Stomach smooth muscle (tissue), 2 donors: ENCODE measurements around the gene ZDHHC19.
"Not testable (repeated sequence)": the region's sequence is repeated elsewhere in the genome, so short reads cannot be mapped to it uniquely, and the experiment has no call there.

ENCODE experiments used
- H3K27ac ChIP-seq: one replicate; pipeline ENCODE4 v1.7.0; 2013; ENCODE audit warnings: mild to moderate bottlenecking, low read length, inconsistent platforms
- H3K27me3 ChIP-seq, 2 donors: one replicate each; pipeline ENCODE4 v1.7.0; 2013; ENCODE audit warnings: low read length in 2 of 2; ENCODE audit not compliant: insufficient read depth in 2 of 2, control insufficient read depth in 1 of 2
- H3K36me3 ChIP-seq, 2 donors: one replicate each; pipeline ENCODE4 v1.7.0; 2013; ENCODE audit warnings: low read length in 2 of 2; ENCODE audit not compliant: control insufficient read depth in 2 of 2, insufficient read depth in 2 of 2
- H3K4me1 ChIP-seq: one replicate; pipeline ENCODE4 v1.7.0; 2013; ENCODE audit warnings: low read length; ENCODE audit not compliant: control insufficient read depth, insufficient read depth
- H3K4me3 ChIP-seq, 2 donors: one replicate each; pipeline ENCODE4 v1.7.0; 2013; ENCODE audit warnings: low read length in 2 of 2
- H3K9ac ChIP-seq, 2 donors: one replicate each; pipeline ENCODE4 v1.7.0; 2013; ENCODE audit warnings: low read length in 2 of 2, mild to moderate bottlenecking in 1 of 2
- H3K9me3 ChIP-seq, 2 donors: one replicate each; pipeline ENCODE4 v1.7.0; 2013; ENCODE audit warnings: low read length in 2 of 2; ENCODE audit not compliant: control insufficient read depth in 2 of 2
- donor health status: healthy.
- donor health status: Pancreatic carcinoma.

Gene ZDHHC19

DNA sequence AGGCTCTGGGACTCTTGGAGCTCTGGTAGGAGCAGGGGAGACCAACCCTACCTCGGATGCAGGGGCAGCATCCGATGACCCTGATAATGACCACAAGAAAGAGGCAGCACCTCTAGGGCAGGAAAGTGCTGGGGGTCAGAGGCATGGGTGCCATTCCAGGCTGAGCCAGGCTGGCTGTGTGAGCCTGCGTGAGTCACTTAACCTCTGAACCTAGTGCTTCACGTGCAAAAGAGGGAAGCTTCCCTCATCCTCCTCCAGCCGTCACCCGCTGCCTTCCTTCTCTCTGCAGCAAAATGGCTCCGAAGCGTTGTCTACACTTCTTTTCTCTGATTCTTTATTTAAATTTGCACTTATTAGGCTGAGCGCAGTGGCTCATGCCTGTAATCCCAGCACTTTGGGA lies 35.5 kb downstream of the ZDHHC19 start:
- Histone ChIP-seq H3K27ac (no peak overlapping the region), H3K4me1 (no peaks in the 10 kb centered on the region), H3K9ac (no peak overlapping the region), H3K27me3 (no peaks in the 10 kb centered on the region), H3K36me3 (no peaks in the 10 kb centered on the region), H3K9me3 (no peaks in the 10 kb centered on the region), H3K4me3 (no peak overlapping the region)

DNA sequence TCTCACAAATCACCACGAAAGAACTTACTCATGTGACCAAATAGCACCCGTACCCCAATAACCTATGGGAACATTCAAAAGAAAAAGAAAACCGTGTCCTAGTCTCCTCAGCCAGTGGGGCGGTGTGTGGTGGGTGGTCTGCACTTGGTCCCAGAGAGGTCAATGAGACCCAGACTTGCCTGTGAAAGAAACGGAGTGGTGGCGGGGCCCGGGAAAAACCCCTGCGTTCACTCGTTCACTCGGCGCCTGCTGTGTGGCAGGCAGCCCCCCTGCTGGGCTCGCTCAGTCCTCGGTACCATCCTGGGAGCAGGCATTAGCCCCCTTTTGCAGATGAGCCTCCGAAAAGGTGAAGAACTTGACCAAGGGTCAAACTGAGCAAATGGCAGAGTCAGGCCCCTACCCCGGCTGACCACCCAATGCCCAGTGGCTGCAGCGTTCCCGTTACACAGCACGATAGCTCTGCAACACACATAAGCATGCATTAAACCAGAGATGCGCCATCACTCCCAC lies 36.0 kb downstream of the ZDHHC19 start:
- H3K4me3 ChIP-seq, result no peak overlapping the region
- H3K36me3 ChIP-seq, result no peaks in the 10 kb centered on the region
- H3K27me3 ChIP-seq, result no peaks in the 10 kb centered on the region
- H3K9me3 ChIP-seq, result no peaks in the 10 kb centered on the region
- H3K4me1 ChIP-seq, result no peaks in the 10 kb centered on the region
- H3K27ac ChIP-seq, result no peak overlapping the region
- H3K9ac ChIP-seq, result no peak overlapping the region

DNA sequence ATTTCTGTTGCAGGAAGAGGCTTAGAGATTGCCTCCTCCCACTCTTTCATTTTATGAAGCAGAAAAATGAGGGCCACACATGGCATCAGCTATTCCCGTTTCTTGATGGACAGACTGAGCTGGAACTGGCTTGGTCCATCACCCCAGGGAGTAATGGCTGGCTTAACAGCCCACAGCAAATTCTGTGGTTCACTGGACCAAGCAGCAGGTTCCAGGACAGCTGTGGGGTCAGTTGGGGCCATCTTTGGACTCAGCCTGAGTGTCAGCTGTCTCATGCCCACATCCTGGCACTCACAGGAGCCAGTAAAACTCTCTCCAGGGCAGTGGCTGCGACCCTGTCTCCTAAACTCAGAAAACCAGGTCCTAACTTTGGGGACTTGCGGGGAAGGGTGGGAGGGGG lies 36.5 kb downstream of the ZDHHC19 start:
- Histone ChIP-seq H3K4me1 (no peaks in the 10 kb centered on the region), H3K9ac (no peak overlapping the region), H3K27me3 (no peaks in the 10 kb centered on the region), H3K9me3 (no peaks in the 10 kb centered on the region), H3K36me3 (no peaks in the 10 kb centered on the region), H3K27ac (no peak overlapping the region), H3K4me3 (no peak overlapping the region)

GRCh38 chr3:196170296-196170695 lies 40.9 kb downstream of the ZDHHC19 start:
- H3K27me3 ChIP-seq, H3K9me3 ChIP-seq, H3K27ac ChIP-seq, H3K9ac ChIP-seq, H3K4me1 ChIP-seq, H3K36me3 ChIP-seq, H3K4me3 ChIP-seq: not testable (repeated sequence)

- Histone ChIP-seq H3K27ac (no peak overlapping the region), H3K9me3 (no peaks in the 10 kb centered on the region), H3K9ac (no peak overlapping the region), H3K36me3 (no peaks in the 10 kb centered on the region), H3K4me1 (no peaks in the 10 kb centered on the region), H3K27me3 (no peaks in the 10 kb centered on the region), H3K4me3 (no peak overlapping the region)
Observed at GRCh38 chr3:196169836-196170240, 41.4 kb downstream of the ZDHHC19 start.

DNA sequence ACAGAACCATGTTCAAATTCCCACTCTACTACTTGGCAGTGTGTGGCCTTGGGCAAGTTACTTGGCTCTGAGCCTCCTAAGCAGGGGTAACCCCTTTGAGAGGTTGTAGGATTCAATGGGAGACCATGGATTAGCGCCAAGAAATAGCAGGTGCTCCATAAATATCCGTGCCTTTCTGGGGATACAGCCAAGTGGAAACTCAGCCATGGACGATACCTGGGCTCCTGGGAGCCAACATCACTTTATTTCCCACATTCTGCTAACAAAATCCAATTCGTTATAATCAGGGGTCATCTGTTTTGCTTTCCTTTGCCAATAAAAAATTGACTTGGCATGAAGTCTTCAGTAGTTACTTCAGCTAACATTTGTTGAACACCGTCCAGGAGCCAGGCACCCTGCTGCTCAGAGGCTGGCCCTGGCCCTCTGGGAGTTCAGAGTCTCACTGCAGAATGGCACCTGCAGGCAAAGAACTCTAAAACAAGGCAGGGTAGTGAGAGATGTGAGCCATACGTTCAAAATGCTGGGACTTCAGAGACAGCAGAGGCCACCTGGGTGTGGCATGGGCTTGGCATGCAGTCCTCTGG lies 42.3 kb downstream of the ZDHHC19 start:
- H3K27ac ChIP-seq, result no peak overlapping the region
- no peaks in the 10 kb centered on the region for H3K36me3 ChIP-seq
- no peaks in the 10 kb centered on the region for H3K4me1 ChIP-seq
- no peaks in the 10 kb centered on the region for H3K9me3 ChIP-seq
- no peaks in the 10 kb centered on the region for H3K27me3 ChIP-seq
- no peak overlapping the region for H3K9ac ChIP-seq
- H3K4me3 ChIP-seq, result no peak overlapping the region

- H3K36me3 ChIP-seq, result no peaks in the 10 kb centered on the region
- H3K27me3 ChIP-seq, result no peaks in the 10 kb centered on the region
- H3K27ac ChIP-seq, result no peak overlapping the region
- H3K9ac ChIP-seq, result no peak overlapping the region
- no peaks in the 10 kb centered on the region for H3K4me1 ChIP-seq
- H3K9me3 ChIP-seq, result no peaks in the 10 kb centered on the region
- H3K4me3 ChIP-seq, result no peak overlapping the region
Observed at GRCh38 chr3:196166741-196167140, 44.5 kb downstream of the ZDHHC19 start.

DNA sequence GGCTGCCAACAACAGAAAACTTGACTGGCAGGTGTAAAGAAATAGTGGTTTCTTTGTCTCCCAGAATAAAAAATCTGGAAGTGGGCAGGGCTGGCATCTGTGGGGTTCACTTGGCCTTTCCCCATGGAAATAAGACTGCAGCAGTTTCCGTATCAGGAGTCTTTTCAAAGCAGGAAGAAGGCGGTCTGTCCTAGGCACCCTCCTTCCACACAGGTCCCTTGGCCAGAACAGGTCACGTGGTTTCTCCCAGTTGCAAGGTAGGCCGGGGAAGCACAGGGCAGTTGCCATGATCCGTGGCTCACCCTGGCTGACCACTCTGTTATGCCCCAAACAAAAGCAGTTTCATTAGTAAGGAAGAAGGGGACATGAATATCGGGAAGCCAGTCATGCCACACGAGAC lies 45.4 kb downstream of the ZDHHC19 start:
- Histone ChIP-seq H3K9me3 (no peaks in the 10 kb centered on the region), H3K9ac (no peak overlapping the region), H3K4me1 (no peaks in the 10 kb centered on the region), H3K4me3 (no peak overlapping the region), H3K36me3 (no peaks in the 10 kb centered on the region), H3K27ac (no peak overlapping the region), H3K27me3 (no peaks in the 10 kb centered on the region)

DNA sequence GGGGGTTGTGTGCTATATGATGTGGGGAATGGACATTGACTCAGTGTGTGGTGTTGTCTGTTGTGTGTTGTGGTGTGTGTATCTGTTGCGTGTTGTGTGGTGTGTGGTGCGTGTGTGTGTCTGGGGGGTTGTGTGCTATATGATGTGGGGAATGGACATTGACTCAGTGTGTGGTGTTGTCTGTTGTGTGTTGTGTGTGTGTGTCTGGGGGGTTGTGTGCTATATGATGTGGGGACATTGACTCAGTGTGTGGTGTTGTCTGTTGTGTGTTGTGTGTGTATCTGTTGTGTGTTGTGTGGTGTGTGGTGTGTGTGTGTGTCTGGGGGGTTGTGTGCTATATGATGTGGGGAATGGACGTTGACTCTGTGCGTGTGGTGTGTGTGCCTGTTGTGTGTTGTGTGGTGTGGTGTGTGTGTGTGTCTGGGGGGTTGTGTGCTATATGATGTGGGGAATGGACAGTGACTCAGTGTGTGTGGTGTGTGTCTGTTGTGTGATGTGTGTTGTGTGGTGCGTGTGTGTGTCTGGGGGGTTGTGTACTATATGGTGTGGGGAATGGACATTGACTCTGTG lies 46.1 kb downstream of the ZDHHC19 start:
- H3K4me1 ChIP-seq, H3K36me3 ChIP-seq, H3K9ac ChIP-seq, H3K27ac ChIP-seq, H3K4me3 ChIP-seq, H3K27me3 ChIP-seq, H3K9me3 ChIP-seq: not testable (repeated sequence)

DNA sequence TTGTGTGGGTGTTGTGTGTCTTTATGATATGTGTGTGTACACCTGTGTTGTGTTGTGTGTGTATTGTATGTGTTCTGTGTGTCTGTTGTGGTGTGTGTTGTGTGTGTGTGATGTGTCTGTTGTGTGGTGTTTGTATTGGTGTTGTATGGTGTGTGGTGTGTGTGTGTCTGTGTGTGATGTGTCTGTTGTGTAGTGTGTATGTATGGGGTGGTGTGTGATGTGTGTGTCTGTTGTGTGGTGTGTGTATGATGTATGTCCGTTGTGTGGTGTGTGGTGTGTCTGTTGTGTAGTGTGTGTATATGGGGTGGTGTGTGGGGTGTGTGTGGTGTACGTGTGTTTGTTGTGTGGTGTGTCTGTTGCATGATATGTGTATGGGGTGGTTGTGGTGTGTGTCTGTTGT lies 46.6 kb downstream of the ZDHHC19 start:
- Histone ChIP-seq H3K36me3 (no peaks in the 10 kb centered on the region), H3K4me3 (no peak overlapping the region), H3K9me3 (no peaks in the 10 kb centered on the region), H3K9ac (no peak overlapping the region), H3K4me1 (no peaks in the 10 kb centered on the region), H3K27me3 (no peaks in the 10 kb centered on the region), H3K27ac (no peak overlapping the region)

DNA sequence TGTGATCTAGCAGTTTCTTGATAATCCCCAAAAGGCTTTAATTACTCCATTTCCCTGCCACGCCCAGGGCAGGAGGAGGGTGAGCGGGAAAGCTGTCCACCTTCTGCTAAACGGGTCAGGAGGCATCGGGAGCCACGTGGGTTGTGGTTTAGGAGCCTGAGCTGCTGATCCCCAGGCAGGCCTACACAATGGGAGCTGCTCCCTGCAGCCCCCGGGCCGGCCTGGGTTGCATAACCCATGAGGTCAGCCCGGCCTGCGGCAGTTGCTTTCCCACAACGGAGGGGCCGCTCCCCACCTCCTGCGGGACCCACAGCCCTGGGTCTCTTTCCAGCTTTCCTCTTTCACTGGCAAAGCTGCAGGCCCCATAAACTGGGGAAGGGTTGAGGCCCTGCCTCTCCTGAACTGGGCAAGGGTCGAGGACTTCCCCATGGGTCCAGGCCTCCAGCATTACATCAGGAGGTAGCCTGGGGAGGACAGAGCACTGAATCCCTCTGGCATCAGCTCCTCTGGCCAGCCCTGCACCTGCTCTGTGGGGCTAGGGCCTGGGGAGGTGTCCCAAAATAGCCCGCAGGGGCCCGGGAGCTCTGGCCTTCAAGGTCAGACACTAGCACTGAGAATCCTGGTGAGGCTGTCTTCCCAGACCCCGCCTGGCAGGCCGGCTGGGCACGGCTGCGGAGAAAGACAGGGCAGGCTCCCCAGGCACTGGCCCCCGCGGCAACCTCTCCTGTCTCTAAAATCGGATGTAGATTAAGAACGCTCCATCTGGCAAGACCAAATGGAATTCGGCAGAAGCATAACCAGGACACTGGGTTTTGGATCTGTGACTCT lies 47.3 kb downstream of the ZDHHC19 start:
- Histone ChIP-seq H3K9ac (no peak overlapping the region), H3K9me3 (no peaks in the 10 kb centered on the region), H3K36me3 (no peaks in the 10 kb centered on the region), H3K4me1 (no peaks in the 10 kb centered on the region), H3K27me3 (no peaks in the 10 kb centered on the region), H3K27ac (no peak overlapping the region), H3K4me3 (no peak overlapping the region)
